NT2/D1 (cell line): ENCODE data around the gene MINAR1.

Source experiments
- YY1 ChIP-seq: IDR thresholded peaks from 2 replicates; pipeline ENCODE4 v1.6.1; 2011; ENCODE audit not compliant: insufficient read length, insufficient read depth
- ZNF274 ChIP-seq: IDR thresholded peaks from 2 replicates; pipeline ENCODE4 v1.6.1; 2011; ENCODE audit warnings: mild to moderate bottlenecking, low read depth, low read length

GRCh38 chr15:79439236-79439635 is 7.1 kb downstream of the MINAR1 start:
- TF ChIP-seq ZNF274: no peak
- no peak for TF ChIP-seq YY1
